ENCODE measurements around the gene PBRM1.

DNA sequence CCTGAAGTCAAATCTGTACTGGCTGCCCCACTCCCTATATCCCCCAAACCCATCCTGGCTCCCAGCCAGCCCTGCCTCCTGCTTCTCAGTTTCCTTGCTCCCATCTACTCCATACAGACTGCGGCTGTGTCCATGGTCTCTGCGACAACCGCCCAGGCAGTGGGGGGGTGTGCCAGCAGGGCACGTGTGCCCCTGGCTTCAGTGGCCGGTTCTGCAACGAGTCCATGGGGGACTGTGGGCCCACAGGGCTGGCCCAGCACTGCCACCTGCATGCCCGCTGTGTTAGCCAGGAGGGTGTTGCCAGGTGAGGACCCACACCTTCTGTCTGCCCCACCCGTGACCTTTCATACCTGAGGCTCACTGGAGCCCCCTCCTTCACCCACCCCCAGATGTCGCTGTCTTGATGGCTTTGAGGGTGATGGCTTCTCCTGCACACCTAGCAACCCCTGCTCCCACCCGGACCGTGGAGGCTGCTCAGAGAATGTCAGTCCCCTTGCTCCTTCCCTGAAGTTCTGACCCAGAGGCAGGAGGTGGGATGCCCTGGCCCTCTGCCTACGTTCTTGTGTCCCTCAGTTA lies 175.9 kb downstream of the PBRM1 start:
- no peak for TF ChIP-seq POLR2A (IDR thresholded peaks at IDR 0.05)
- TF ChIP-seq, protein P1, sequence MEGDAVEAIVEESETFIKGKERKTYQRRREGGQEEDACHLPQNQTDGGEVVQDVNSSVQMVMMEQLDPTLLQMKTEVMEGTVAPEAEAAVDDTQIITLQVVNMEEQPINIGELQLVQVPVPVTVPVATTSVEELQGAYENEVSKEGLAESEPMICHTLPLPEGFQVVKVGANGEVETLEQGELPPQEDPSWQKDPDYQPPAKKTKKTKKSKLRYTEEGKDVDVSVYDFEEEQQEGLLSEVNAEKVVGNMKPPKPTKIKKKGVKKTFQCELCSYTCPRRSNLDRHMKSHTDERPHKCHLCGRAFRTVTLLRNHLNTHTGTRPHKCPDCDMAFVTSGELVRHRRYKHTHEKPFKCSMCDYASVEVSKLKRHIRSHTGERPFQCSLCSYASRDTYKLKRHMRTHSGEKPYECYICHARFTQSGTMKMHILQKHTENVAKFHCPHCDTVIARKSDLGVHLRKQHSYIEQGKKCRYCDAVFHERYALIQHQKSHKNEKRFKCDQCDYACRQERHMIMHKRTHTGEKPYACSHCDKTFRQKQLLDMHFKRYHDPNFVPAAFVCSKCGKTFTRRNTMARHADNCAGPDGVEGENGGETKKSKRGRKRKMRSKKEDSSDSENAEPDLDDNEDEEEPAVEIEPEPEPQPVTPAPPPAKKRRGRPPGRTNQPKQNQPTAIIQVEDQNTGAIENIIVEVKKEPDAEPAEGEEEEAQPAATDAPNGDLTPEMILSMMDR (IDR thresholded peaks at IDR 0.05) = no peak
